ENCODE data around the gene GREB1.

Gene GREB1

GRCh38 chr2:11562011-11562410, 28.2 kb downstream of the GREB1 start:
- H3K14ac ChIP-seq (ENCODE audit: low read length in 2 of 2): peak overlapping the region in 1 of 2 experiments; percentile 11
- H3K36me3 ChIP-seq (ENCODE audit: control insufficient read depth in 1 of 2, insufficient read depth in 2 of 2, low read depth in 1 of 2, low read length in 2 of 2): no peaks in the 10 kb centered on the region
- no peak overlapping the region for H4K8ac ChIP-seq (ENCODE audit: low read length)
- H4K91ac ChIP-seq (ENCODE audit: low read length): no peak overlapping the region
- WGBS: 64% methylated on average over 10 of the region's 10 CpGs
- DNase-seq: peak; percentile 62
- H2AFZ ChIP-seq (ENCODE audit: low read depth, low read length): no peak overlapping the region
- no peak overlapping the region for H2BK15ac ChIP-seq (ENCODE audit: low read depth, poor library complexity, severe bottlenecking)
- no peaks in the 10 kb centered on the region for H3K9me3 ChIP-seq (ENCODE audit: control insufficient read depth, low read length)
- H3K23ac ChIP-seq (ENCODE audit: low read length in 2 of 2): no peak overlapping the region
- H3K4me1 ChIP-seq (ENCODE audit: control insufficient read depth, insufficient read depth, low read depth, low read length): peaks cover 2% of the 10 kb centered on the region
- peak overlapping the region in 1 of 2 experiments; percentile 47 for H3K4ac ChIP-seq (ENCODE audit: low read depth in 1 of 2, low read length in 2 of 2)
- no peak overlapping the region for H3K4me3 ChIP-seq (ENCODE audit: insufficient read depth in 1 of 2, low read depth in 1 of 2, low read length in 2 of 2)
- no peak overlapping the region for H2BK5ac ChIP-seq (ENCODE audit: low read depth, low read length, poor library complexity, severe bottlenecking)
- no peak overlapping the region for H3K9ac ChIP-seq (ENCODE audit: low read length)
- no peaks in the 10 kb centered on the region for H3K79me1 ChIP-seq (replicated peaks; ENCODE audit: low read length, poor library complexity, severe bottlenecking)
- H3K4me2 ChIP-seq (ENCODE audit: low read length, poor library complexity, severe bottlenecking): no peak overlapping the region
- no peak overlapping the region for H2AK5ac ChIP-seq (ENCODE audit: low read length, severe bottlenecking)
- peaks cover 17 to 51% of the 10 kb centered on the region in 2 experiments for H3K27me3 ChIP-seq (ENCODE audit: control insufficient read depth in 1 of 2, insufficient read depth in 1 of 2, low read length in 2 of 2)
- H2BK120ac ChIP-seq (ENCODE audit: low read depth, low read length): no peak overlapping the region
- H3K27ac ChIP-seq (ENCODE audit: low read length, poor library complexity, severe bottlenecking): no peak overlapping the region
- peak overlapping the region; percentile 11 to 37 for H2BK12ac ChIP-seq (ENCODE audit: low read length in 2 of 2)
- H3K18ac ChIP-seq (ENCODE audit: low read depth in 1 of 2, low read length in 2 of 2): no peak overlapping the region

DNA sequence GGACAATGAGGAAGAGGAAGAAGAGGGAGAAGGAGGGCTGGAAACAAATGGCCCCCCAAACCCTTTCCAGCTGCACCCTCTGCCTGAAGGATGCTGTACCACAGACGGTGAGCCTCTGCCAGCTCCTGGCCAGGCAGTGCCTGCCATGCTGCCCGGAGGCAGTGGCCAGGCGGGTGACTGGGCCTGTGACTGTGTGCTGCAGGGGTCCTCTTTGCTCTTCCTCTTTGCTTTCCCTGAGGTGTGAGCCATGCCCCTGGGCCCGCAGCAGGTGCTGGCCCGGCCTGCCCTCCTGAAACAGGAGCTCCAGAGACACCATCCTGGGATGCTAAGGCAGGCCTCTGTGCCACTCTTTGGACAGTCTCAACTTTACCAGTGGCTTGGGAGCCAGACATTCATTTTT, 28.6 kb downstream of the GREB1 start:
- no peak overlapping the region for H3K27ac ChIP-seq (ENCODE audit: low read length, poor library complexity, severe bottlenecking)
- no peaks in the 10 kb centered on the region for H3K36me3 ChIP-seq (ENCODE audit: control insufficient read depth in 1 of 2, insufficient read depth in 2 of 2, low read depth in 1 of 2, low read length in 2 of 2)
- no peak for DNase-seq
- no peak overlapping the region for H2BK5ac ChIP-seq (ENCODE audit: low read depth, low read length, poor library complexity, severe bottlenecking)
- H3K9me3 ChIP-seq (ENCODE audit: control insufficient read depth, low read length): no peaks in the 10 kb centered on the region
- H2AFZ ChIP-seq (ENCODE audit: low read depth, low read length): peak overlapping the region; percentile 32
- H3K27me3 ChIP-seq (ENCODE audit: control insufficient read depth in 1 of 2, insufficient read depth in 1 of 2, low read length in 2 of 2): peaks cover 14 to 48% of the 10 kb centered on the region in 2 experiments
- H3K18ac ChIP-seq (ENCODE audit: low read depth in 1 of 2, low read length in 2 of 2): peak overlapping the region; percentile 72 to 75
- peak overlapping the region; percentile 73 for H4K91ac ChIP-seq (ENCODE audit: low read length)
- no peak overlapping the region for H3K4me2 ChIP-seq (ENCODE audit: low read length, poor library complexity, severe bottlenecking)
- H2AK5ac ChIP-seq (ENCODE audit: low read length, severe bottlenecking): no peak overlapping the region
- no peak overlapping the region for H3K4me3 ChIP-seq (ENCODE audit: insufficient read depth in 1 of 2, low read depth in 1 of 2, low read length in 2 of 2)
- H2BK120ac ChIP-seq (ENCODE audit: low read depth, low read length): no peak overlapping the region
- peaks cover 2% of the 10 kb centered on the region for H3K4me1 ChIP-seq (ENCODE audit: control insufficient read depth, insufficient read depth, low read depth, low read length)
- H3K79me1 ChIP-seq (replicated peaks; ENCODE audit: low read length, poor library complexity, severe bottlenecking): no peaks in the 10 kb centered on the region
- H3K23ac ChIP-seq (ENCODE audit: low read length in 2 of 2): no peak overlapping the region
- no peak overlapping the region for H3K9ac ChIP-seq (ENCODE audit: low read length)
- no peak overlapping the region for H4K8ac ChIP-seq (ENCODE audit: low read length)
- H3K4ac ChIP-seq (ENCODE audit: low read depth in 1 of 2, low read length in 2 of 2): peak overlapping the region; percentile 6 to 47
- peak overlapping the region in 1 of 2 experiments; percentile 8 for H3K14ac ChIP-seq (ENCODE audit: low read length in 2 of 2)
- peak overlapping the region in 1 of 2 experiments; percentile 11 for H2BK12ac ChIP-seq (ENCODE audit: low read length in 2 of 2)
- no peak overlapping the region for H2BK15ac ChIP-seq (ENCODE audit: low read depth, poor library complexity, severe bottlenecking)
- WGBS: 94% methylated on average over 5 of the region's 5 CpGs

DNA sequence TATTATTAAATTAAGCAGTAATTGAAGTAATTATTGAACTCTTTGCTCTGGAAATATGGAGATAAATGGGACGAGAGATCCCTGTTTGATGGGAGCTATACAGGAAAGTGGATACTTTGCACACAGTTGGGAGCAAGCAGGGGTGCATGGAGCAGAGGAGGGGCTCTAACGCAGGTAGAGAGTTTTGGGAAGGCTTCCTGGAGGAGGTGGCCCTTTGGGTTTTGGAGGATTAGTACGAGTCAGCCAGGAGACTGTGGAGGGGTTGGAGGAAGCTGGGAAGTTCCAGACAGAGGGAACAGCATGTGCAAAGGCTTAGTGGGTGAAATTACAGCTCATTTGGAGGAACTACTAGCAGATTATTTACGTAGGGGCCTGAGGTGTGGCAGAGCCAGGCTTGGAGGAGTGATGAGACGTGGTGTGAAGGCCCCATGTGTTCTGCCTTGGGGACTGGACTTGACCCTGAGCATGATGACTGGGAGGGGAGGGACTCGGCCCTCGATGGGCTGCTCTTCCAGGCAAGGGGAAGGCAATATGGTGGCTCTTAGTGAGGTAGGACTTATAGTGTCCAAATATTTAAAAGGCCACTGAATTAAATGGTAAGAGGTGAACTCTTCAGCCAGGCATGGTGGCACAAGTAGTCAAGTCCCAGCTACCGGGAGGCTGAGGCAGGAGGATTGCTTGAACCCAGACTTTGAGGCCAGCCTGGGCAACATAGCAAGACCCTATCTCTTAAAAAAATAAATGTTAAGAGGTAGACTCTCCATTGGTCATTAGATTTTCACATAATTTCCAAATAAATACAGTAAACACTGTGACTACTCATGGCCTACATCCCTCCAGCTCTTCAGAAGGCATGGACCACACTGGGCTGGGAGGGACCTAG, 30.2 kb downstream of the GREB1 start:
- no peak overlapping the region for H3K4ac ChIP-seq (ENCODE audit: low read depth in 1 of 2, low read length in 2 of 2)
- H3K27me3 ChIP-seq (ENCODE audit: control insufficient read depth in 1 of 2, insufficient read depth in 1 of 2, low read length in 2 of 2): peaks cover 4 to 44% of the 10 kb centered on the region in 2 experiments
- no peaks in the 10 kb centered on the region for H3K79me1 ChIP-seq (replicated peaks; ENCODE audit: low read length, poor library complexity, severe bottlenecking)
- H3K9me3 ChIP-seq (ENCODE audit: control insufficient read depth, low read length): no peaks in the 10 kb centered on the region
- H3K27ac ChIP-seq (ENCODE audit: low read length, poor library complexity, severe bottlenecking): no peak overlapping the region
- WGBS: 96% methylated on average over 8 of the region's 8 CpGs
- H3K9ac ChIP-seq (ENCODE audit: low read length): no peak overlapping the region
- H3K14ac ChIP-seq (ENCODE audit: low read length in 2 of 2): no peak overlapping the region
- no peak overlapping the region for H2BK120ac ChIP-seq (ENCODE audit: low read depth, low read length)
- peak overlapping the region; percentile 42 to 68 for H2BK12ac ChIP-seq (ENCODE audit: low read length in 2 of 2)
- no peak overlapping the region for H2AFZ ChIP-seq (ENCODE audit: low read depth, low read length)
- H3K4me1 ChIP-seq (ENCODE audit: control insufficient read depth, insufficient read depth, low read depth, low read length): peaks cover 2% of the 10 kb centered on the region
- no peak for DNase-seq
- no peak overlapping the region for H3K18ac ChIP-seq (ENCODE audit: low read depth in 1 of 2, low read length in 2 of 2)
- no peak overlapping the region for H2BK15ac ChIP-seq (ENCODE audit: low read depth, poor library complexity, severe bottlenecking)
- H2BK5ac ChIP-seq (ENCODE audit: low read depth, low read length, poor library complexity, severe bottlenecking): no peak overlapping the region
- peak overlapping the region; percentile 27 for H4K91ac ChIP-seq (ENCODE audit: low read length)
- H2AK5ac ChIP-seq (ENCODE audit: low read length, severe bottlenecking): no peak overlapping the region
- no peak overlapping the region for H4K8ac ChIP-seq (ENCODE audit: low read length)
- H3K23ac ChIP-seq (ENCODE audit: low read length in 2 of 2): no peak overlapping the region
- no peaks in the 10 kb centered on the region for H3K36me3 ChIP-seq (ENCODE audit: control insufficient read depth in 1 of 2, insufficient read depth in 2 of 2, low read depth in 1 of 2, low read length in 2 of 2)
- no peak overlapping the region for H3K4me2 ChIP-seq (ENCODE audit: low read length, poor library complexity, severe bottlenecking)
- H3K4me3 ChIP-seq (ENCODE audit: insufficient read depth in 1 of 2, low read depth in 1 of 2, low read length in 2 of 2): no peak overlapping the region

DNA sequence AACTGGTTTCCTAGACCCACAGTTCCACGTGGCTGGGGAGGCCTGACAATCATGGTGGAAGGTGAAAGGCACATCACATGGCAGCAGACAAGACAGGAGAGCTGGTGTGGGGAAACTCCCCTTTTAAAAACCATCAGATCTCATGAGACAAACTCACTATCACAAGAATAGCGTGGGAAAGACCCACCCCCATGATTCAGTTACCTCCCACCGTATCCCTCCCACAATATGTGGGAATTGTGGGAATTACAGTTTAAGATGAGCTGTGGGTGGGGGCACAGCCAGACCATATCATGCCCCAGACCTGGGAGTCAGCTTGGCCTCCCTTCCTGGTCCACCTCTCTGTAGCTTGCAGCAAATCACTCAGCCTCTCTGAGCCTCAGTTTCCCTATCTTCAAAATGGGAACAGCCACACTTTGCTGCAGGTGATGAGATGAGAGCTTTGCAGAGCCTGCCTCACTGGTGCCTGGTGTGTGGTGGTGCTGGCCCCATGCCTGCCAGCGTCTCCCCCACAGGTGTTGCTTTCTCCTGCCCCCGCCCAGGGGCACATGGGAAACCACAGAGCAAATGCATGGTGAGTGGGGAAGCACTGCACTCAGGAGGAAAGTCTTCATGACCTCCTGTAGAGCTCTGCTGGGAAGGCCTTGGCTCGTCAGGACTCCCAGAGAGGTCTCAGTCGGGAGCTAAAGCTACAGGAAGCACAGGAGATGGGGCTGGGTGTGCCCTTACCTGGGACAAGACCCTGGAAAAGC, 31.1 kb downstream of the GREB1 start:
- 90% methylated on average over 5 of the region's 7 CpGs for WGBS
- no peak overlapping the region for H2BK5ac ChIP-seq (ENCODE audit: low read depth, low read length, poor library complexity, severe bottlenecking)
- H3K18ac ChIP-seq (ENCODE audit: low read depth in 1 of 2, low read length in 2 of 2): no peak overlapping the region
- peak overlapping the region in 1 of 2 experiments; percentile 9 for H3K23ac ChIP-seq (ENCODE audit: low read length in 2 of 2)
- peaks cover 7 to 43% of the 10 kb centered on the region in 2 experiments for H3K27me3 ChIP-seq (ENCODE audit: control insufficient read depth in 1 of 2, insufficient read depth in 1 of 2, low read length in 2 of 2)
- no peak overlapping the region for H2BK12ac ChIP-seq (ENCODE audit: low read length in 2 of 2)
- H4K91ac ChIP-seq (ENCODE audit: low read length): no peak overlapping the region
- no peak for DNase-seq
- H2AK5ac ChIP-seq (ENCODE audit: low read length, severe bottlenecking): no peak overlapping the region
- H3K14ac ChIP-seq (ENCODE audit: low read length in 2 of 2): peak overlapping the region in 1 of 2 experiments; percentile 74
- H3K9ac ChIP-seq (ENCODE audit: low read length): no peak overlapping the region
- H4K8ac ChIP-seq (ENCODE audit: low read length): peak overlapping the region; percentile 24
- H3K4me1 ChIP-seq (ENCODE audit: control insufficient read depth, insufficient read depth, low read depth, low read length): peaks cover 5% of the 10 kb centered on the region
- H3K4me3 ChIP-seq (ENCODE audit: insufficient read depth in 1 of 2, low read depth in 1 of 2, low read length in 2 of 2): no peak overlapping the region
- no peaks in the 10 kb centered on the region for H3K79me1 ChIP-seq (replicated peaks; ENCODE audit: low read length, poor library complexity, severe bottlenecking)
- H3K27ac ChIP-seq (ENCODE audit: low read length, poor library complexity, severe bottlenecking): no peak overlapping the region
- no peaks in the 10 kb centered on the region for H3K36me3 ChIP-seq (ENCODE audit: control insufficient read depth in 1 of 2, insufficient read depth in 2 of 2, low read depth in 1 of 2, low read length in 2 of 2)
- H2AFZ ChIP-seq (ENCODE audit: low read depth, low read length): no peak overlapping the region
- H3K4ac ChIP-seq (ENCODE audit: low read depth in 1 of 2, low read length in 2 of 2): no peak overlapping the region
- no peak overlapping the region for H3K4me2 ChIP-seq (ENCODE audit: low read length, poor library complexity, severe bottlenecking)
- H3K9me3 ChIP-seq (ENCODE audit: control insufficient read depth, low read length): no peaks in the 10 kb centered on the region
- H2BK120ac ChIP-seq (ENCODE audit: low read depth, low read length): no peak overlapping the region
- H2BK15ac ChIP-seq (ENCODE audit: low read depth, poor library complexity, severe bottlenecking): peak overlapping the region; percentile 55

Measured in mesenchymal stem cell (in vitro differentiated cells and primary cell).